NOMO-1 treated with DMSO at 0.1 percent for 48 hours (cell line): ENCODE results near the gene KIDINS220.
"Not testable (repeated sequence)": the region's sequence is repeated elsewhere in the genome, so short reads cannot be mapped to it uniquely, and the experiment has no call there.

Experiments used
- DNase-seq: peaks from one replicate; lab custom pipeline; 2025; ENCODE audit not compliant: unreplicated experiment; lab: John Stamatoyannopoulos, UW

KIDINS220 gene

DNA sequence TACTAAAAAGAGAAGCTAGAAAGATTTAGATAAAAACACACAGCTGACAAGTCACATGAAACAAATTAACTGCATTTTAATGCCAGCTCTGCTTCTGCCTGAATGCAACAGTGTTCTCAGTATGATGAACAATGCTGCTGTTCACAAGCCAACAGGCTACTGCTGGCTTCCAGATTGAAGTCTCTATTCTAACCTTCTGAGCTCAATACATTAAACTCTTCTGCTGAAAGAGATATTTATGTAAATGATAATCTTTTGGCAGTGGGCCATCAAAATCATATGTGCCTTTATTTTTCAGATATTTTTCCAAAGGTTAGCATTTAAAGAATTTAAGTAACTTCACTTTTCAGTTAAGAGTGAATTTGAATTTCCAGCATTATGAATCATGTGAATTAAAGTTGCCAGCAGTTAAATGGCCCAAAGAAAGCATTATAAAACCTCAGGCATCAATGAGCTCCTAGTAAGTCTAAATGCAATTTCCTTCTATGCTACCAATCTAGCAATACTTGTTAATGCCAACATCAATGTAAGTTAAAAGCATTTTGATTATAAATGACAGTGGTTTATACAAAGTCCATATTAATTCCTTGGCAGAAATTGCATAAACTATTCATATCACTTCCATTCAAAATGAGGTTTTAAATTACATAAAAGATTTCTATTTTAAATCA lies 83.2 kb downstream of the KIDINS220 start:
- DNase-seq, result no peak

DNA sequence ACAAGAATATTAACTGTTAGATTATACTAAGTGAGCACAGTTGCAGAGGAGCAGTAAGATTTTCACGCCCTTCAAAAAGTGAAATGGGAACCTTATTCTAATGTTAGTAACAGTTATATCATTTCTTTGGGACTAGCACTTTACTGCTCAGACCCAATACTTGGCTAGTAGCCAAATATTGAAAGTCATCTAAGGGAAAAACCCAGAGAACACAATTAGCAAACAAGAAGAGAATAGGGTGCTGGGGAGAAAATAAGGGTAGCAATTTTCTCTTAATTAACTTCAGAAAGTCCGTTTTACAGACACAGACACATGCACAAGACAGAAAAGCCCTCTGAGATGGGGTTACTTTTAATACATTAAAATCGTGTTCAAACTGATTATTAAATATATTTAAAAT lies 83.8 kb downstream of the KIDINS220 start:
- no peak for DNase-seq

DNA sequence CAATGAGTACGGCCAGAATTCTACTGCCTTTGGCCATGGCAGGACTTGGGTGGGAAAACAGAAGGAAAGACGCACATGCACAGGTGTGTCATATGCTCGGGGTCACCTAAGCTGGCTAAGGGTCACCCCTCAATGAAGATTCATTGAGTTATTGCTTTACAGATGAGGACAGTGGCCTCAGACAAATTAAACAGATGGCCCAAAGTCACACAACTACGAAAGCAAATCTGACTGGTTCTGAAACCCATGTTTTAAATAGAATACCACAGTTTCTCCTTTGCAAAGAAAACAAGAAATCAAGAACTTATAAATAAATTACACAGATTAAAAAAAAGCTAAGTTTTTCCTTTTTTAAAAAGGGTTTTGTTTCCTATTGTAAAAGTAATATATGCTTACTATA lies 85.0 kb downstream of the KIDINS220 start:
- DNase-seq, result no peak

DNA sequence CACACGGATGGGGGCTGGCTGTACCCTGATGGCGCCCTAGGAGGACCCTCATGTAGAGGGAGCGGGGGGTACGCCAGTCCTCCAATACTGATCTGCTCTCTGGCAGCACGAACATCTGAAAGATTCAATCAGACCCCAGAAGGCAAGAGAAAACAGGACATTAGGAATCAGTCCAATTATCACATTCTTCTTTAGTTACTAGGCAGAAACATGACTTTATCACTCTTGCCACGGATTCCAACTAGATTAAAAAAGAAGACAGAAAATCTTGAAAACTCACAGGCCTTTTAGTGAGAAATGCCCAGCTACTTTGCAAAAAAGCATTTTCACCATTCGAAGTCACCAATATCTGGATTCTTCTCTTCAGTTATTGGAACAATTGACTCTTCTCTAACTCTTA lies 87.2 kb downstream of the KIDINS220 start:
- no peak for DNase-seq

DNA sequence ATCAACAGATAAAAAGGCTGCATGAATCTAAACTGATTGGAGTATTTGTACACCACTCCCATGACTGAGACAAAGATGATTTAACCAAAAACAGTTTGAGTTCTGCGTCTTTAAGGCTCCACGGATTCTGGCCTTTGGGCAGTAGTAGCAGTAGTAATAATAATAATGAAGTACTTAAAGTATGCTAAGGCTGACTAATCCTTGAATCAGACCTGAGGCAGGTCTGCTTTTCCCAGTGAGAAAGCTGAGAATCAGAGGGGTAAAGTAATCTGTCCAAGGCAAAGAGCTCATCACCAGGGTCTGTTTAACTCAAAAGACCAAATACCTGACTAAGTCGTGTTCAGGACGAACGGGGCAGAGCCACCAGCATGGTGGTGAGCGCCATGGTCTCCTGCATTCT lies 94.2 kb downstream of the KIDINS220 start:
- no peak for DNase-seq

DNA sequence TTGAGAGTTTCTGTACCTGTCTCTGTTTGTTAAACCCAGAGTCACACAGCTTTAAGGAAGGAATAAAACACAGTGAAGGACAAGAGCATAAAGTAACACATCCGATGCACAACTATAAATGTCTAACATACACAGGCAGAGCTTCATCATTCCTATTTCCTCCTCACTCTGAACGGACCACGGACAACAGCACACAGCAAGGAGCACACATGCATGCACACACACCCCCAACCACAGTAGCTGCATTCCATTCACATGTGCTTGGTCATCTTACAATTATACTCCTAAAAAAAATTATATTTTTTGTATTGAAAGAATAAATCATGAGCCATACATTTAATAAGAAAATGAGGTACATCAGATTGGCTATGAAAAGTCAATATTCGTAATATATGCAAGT lies 97.3 kb downstream of the KIDINS220 start:
- DNase-seq, result no peak

DNA sequence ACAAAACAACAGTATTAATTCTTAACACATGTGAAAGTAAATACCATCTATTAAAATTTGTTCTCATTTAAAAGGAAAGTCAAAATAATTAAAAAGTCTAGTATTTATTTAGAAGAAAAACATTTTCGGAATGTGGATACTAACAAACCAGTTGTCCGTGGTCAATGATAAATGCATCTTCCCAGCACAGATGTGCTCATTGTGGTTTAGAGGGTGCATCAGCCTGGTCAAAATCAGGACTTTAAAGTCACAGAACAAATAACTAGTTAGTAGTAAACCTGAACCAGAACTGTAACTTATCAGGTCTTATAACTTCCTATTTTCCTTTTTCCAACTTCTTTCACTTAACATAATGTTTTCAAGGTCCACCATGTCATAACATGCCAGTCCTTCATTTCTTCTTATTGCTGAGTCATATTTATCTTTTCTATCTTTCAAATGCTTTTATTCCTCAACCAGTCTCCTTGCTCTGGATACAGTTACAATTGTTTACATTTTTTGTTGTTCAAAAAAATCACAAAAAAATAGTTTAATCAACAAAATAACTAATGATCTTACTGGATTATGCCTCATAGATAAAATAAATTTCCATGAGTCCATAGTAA lies 99.7 kb downstream of the KIDINS220 start:
- DNase-seq, result no peak

DNA sequence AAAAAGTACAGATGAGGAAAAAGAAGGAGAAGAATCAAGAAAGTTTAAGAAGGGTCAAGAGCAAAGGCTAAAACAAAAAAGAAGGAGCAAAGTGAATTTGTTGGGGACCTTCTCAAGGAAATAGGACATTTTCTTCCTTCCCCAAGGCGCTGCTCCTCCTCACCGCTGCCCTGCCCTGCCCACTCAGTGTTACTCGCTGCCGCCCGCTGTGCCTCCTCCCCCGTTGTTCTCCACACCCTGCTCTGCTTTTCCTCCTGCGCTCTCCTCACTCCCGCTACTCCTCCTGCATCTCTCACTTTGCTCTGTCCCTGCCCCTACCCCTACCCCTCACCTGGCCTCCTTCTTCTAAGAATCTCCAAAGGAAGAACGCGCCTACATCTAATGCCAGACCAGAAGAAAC lies 104.8 kb downstream of the KIDINS220 start:
- DNase-seq, result no peak

DNA sequence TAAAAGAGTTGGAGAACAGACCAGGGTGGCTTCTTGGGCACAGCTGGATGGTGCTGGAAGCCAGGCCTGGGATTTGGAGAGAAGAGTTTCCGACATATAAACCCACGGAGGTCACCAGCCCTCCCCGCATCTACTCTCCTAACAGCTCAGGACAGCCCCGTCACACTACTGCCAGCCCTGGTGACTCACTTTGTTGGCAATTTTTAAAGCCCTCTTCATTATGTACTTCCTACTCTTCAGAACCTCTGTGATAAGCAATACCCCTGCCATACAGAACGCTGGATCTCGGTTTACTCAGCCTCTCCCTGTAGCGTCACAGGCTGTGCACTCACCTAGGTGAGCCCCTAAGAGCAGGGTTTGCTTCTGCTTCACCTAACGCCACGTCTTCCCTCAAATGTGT lies 107.5 kb downstream of the KIDINS220 start:
- no peak for DNase-seq

DNA sequence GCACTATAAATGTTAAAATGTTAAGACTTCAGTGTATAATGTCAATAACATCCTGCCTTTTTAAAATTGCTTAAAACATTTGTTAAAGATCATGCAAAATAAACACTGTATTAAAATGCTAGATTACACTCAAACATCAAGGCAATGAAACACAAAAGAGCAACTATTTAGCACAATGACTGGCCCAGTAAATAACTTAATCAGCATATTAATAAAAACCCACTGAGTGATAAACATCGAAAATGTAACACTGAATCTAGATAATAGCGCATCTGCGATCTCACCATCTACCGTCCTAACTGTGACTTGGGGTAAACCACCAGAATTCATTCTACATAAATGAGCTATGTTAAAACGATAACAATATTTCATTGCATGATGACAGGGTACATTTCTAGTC lies 108.3 kb downstream of the KIDINS220 start:
- DNase-seq, result not testable (repeated sequence)

DNA sequence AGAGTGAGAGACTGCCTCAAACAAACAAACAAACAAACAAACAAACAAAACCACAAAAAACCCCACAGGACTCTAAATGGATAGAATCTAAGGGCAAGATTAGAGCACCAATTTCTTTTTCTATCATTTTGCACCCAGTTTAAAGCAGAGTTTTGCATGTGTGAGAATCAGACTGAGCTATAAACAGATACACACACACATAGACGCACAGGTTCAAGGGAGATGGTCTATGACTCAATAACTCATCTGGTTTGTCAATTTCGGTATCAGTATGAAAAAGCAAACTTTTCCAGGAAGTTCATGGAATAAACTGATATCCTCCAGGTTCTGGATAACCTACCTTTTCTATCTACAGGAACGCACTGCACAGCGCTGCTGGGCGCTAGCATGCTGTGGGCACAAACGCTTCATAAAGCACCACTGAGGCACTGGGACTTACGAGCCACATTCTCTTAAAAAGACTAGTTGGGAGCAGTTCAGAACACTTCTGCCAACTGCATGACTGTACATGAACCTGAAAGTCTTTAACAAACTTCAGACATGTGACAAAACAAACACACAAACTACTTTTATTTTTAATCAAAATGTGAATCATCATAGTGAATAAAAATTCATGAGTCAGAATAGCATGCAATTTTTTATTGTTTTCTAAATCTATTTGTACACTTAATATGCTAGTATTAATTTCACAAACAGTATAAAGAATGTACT lies 109.0 kb downstream of the KIDINS220 start:
- no peak for DNase-seq

DNA sequence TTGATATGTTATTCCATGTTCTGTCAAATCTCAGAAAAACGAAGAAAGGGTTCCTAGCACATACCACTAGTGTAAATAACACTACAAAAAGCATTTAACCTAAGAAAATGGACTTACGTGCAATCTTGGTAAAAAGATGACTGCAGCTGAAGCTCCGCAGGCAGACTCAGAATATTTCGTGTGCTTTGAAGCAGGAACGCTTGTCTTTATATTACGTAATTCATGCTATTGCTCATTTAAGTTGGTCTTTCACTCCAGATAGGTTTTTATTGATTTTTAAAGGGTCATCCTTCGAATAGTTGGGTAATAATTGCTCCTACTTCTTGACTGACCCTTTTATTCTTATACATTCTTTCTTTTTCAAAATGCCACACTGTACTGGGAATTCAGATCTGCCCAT lies 111.6 kb downstream of the KIDINS220 start:
- no peak for DNase-seq

DNA sequence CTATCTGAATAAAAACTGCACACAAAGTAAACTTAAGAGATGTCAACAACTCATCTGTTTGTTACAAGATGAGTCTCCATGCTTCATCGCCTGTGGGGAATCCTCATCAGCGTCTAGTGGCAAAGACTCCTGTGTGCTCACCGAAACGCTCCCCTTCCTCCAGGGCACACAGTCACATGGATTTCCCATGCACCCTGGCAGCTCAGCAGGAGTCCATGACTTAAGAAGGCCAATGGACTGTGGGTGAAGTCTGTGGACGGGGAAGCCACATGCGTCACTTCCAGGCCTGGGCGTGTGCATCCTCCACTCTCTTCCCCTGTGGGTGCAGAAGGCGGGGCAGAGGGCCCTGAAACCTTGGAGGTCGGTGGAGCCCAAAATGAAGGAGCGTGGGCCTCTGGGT lies 114.4 kb downstream of the KIDINS220 start:
- DNase-seq, result no peak

DNA sequence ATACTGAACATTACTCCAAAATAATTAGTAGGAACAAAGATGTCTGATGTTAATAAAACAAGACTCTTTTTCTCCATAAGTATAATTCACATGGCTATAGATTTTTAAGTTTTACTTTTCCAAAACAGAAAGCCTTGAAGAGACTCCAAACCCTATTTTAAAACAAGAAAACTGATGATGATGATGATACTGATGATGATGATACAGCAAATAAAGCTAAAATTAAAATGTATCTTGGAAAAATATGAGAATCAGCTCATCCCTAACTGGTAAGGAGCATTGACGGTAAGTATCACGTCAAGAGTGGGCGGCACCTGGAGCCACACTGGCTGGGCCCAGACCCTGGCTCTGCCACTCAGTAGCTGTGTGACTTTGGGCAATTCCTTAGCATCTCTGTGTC lies 116.0 kb downstream of the KIDINS220 start:
- DNase-seq, result no peak

DNA sequence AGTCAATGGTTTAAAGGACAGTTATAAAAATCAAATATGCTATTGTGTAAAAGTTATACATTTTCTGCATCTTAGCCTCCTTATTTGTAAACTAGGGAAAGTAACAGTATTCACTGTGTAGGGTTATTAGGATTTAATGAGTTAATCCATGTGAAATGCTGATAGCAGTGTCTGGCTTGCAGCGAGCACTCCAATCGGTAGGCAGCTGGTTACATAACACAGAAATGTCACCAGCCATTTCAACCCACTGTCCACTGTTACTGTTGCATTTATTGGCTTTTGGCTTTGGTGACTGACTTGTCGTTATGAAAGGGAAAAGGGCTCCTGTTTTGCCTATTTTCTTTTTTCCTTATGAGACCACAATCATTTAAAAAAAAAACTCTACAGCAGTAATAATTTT lies 116.7 kb downstream of the KIDINS220 start:
- DNase-seq, result no peak

DNA sequence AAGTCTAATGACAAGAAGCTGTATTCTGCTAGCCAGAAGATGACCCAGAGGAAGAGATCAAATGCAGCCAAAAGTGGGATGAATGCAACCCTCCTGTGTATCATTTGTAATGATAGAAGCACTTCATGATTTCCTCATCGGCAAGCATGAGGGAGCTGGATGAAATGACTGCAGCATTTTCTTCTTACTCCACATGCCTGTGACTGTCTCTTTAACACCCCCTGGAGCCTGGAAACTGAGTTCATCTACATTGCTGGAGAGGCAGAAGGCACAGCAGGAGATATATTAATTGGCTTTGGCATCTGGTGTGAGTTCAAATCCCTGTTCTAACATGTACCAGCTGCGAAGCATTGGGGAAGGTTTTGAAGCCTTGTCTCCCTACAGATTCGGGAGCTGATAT lies 117.9 kb downstream of the KIDINS220 start:
- no peak for DNase-seq

DNA sequence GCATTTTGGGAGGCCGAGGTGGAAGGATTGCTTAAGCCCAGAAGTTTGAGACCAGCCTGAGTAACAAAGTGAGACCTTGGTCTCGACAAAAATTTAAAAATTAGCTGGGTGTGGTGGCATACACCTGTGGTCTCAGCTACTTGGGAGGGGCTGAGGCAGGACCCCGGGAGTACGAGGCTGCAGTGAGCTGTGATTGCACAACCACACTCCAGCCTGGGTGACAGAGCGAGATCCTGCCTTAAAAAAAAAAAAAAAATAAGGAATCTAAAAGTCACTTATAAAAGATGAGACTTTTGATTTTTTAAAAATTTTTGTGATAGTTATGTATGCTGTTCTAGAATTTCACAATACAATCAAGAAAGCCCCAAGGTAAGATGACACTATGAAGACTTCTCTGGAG lies 122.4 kb downstream of the KIDINS220 start:
- DNase-seq, result no peak

DNA sequence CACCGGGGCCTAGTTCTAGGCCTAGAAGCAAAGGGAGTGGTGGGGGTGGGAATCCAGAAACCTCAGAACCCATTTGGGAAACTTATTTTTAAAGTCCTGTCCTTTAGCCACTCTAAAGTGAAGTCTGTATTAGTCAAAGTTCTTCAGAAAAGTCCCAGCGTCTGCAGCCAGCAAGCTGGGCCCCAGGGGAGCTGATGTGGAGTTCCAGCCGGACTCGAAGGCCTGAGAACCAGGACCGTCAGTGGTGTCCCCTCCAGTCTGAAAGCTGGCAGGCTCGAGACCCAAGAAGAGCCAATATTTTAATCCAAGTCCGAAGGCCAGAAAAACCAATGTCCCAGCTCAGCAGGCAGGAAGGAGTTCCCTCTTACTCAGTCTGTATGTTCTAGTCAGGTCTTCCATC lies 123.1 kb downstream of the KIDINS220 start:
- DNase-seq, result no peak

DNA sequence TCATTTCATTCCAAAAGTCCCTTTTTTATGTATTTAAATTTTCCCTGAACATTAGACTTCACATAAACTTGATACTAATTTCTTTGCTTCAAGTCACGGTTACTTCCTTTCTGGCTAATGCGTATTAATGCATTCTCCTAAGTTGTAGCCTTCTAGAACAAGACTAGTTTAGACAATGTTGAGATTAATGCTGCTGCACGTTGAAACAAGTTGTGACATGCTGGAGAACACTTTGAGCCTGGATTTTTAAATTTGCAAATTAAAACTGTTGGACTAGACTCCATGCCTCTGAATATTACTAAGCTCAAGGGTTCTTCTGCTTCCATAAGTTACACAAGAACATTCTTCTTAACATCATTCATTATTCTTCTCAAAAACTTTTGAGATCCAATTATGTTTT lies 126.5 kb downstream of the KIDINS220 start:
- no peak for DNase-seq

DNA sequence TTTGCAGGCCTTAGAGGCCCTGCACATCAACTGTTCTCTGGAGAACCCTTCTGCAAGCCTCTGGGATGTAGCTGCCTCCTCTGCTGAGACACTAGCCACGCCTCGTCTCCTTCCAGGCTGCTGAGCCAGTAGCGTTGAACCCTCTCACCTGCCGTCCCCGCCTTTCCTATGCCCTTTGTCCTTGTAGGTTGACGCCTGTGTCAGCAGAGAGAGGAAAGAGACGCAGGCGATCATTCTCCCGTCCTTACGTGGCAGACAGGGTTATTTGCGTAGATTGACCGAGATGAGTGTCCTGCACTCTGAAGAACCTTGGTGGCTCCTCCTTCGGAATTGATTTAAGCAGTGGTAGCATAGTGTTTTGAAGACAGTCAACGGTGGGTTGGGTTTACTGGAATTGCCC lies 127.8 kb downstream of the KIDINS220 start:
- DNase-seq, result no peak

DNA sequence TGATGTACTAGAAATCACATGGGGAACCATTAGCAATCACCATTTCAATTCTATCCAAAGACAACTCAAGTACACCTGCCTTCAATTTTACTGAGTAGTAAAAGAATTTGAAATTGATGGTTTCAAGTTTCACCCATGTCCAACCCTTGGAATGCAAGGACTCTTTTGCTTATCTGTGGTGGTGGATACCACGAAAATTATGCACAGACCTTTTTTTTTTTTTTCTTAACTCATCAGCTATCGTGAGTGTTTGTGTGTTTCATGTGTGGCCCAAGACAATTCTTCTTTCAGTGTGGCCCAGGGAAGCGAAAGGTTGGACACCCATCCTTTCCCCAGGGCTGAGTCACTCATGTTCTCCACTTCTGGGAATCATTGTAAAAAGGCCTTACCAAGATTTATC lies 132.5 kb downstream of the KIDINS220 start:
- no peak for DNase-seq

DNA sequence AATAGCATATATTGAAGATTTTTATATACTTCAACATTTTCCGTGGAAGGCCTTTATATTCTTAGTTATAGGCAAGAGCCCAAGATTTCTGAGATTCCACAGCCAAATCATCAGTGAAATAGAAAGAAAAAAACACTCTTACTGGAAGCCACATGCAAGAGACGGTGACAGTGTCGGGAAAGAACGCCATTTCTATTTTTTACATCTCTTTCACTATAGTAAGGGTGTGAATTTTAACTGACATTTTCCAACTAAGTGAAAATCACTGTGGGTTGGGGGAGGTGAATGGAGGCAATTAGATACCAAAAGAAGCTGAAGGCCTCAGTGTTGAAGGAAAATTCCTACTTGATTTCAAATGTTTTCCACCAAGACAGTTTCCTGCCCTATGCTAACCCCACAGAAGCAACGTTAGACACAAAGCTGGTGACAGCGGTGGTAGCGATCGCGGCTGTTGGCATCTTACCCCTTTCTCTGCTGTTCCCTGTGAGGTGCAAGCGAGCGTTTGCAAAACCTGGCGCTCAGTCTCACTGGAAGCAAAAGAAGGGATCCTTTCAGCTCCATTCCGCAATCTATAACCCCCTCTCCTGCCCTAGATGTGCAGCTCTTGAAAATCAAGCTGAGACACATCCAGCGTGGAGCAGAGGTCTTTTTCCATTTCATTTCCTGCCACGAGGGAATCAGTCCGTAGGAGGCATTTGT lies 135.6 kb downstream of the KIDINS220 start:
- no peak for DNase-seq
